GM18505 (cell line): ENCODE data around the gene PITPNB.

ENCODE experiments used
- ATAC-seq: cut with Tn5 transposase; IDR thresholded peaks from one replicate; pipeline ENCODE4 v1.9.1; 2021; ENCODE audit not compliant: unreplicated experiment
- POLR2A ChIP-seq: IDR thresholded peaks from 4 replicates; pipeline ENCODE4 v1.6.1; 2011; ENCODE audit warnings: borderline replicate concordance; ENCODE audit not compliant: insufficient read depth, insufficient read length; ENCODE audit errors: extremely low read depth

PITPNB gene

DNA sequence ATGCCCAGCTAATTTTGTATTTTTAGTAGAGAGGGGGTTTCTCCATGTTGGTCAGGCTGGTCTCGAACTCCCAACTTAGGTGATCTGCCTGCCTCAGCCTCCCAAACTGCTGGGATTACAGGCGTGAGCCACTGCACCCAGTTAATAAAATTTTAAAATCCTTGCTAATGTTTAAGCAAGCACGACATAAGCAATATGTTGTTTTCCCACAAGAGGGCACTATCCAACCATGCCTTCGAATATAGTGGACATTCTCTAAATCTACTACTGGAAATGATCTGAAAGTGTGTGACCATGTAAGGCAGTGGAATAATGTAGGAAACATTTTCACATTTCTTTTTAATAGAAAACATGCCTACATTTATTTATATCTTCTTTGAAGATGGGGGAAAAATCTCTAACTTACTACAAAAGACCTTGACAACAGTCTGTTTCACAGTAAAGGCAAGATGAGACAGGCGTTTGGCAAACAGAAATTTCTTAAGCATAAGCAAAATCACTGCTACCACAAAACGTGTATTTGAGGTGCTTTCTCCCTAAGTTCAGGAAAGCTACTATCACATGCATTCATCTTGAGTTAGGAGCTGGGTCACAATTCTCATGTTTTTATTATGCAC lies 38.2 kb downstream of the PITPNB start:
- no peak for ATAC-seq
- TF ChIP-seq POLR2A = no peak

DNA sequence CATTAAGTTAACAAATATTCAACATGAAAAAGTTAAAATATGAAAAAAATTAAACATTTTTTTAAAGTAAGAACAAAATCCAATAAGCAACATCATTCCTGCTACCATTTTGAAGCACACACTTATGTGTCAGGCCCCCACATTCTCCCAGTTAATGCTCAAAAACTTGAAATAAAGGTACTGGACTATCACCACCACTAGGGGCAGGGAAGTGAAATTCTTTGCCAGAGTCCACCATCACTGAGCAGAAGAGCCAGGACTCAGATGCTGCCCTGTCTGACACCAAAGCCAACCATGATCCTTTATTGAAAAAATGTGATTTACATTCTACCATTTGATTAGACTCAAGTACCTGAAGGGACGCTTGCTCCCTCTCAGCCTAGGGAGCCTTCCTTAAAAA lies 39.1 kb downstream of the PITPNB start:
- no peak for TF ChIP-seq POLR2A

DNA sequence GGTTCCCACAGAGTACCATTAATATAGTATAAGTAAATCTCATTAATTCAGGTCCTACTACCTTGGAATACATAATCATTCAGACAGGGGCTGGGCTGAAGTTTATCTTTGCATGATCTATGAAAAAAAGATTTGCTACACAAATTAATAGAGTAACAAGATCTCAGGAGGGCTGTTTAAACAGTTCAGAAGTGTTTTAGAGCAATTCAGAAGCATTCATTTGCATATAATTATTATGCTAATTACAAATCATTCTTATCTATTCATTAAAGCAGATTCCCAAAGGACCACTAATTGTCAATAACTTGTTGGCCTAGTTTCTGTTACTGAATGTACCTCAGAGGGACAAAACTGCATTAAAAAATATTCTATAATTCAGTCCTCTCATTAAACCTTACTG lies 40.5 kb downstream of the PITPNB start:
- TF ChIP-seq POLR2A = no peak
- ATAC-seq = no peak

More for the DNA sequence above, 39.1 kb downstream of the PITPNB start:
- ATAC-seq = no peak

DNA sequence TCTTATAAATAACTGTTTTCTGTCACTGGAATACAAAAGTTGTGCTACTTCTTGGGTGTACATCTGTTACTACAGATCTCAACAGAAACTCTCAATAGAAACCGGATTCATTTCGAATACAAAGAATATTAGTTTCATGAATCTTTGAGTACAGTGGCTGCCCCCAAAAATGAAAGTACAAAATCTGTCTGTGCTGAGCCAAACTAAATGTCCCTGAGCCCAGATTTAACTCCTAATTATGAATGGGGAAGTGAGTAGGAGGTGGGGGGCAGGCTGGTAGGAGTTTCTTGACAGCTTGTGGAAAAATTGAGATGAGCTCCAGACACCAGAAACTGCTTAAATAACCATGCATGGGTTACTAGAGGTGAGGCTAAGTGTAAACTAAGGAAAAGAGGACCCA lies 41.6 kb downstream of the PITPNB start:
- TF ChIP-seq POLR2A = no peak
- no peak for ATAC-seq

DNA sequence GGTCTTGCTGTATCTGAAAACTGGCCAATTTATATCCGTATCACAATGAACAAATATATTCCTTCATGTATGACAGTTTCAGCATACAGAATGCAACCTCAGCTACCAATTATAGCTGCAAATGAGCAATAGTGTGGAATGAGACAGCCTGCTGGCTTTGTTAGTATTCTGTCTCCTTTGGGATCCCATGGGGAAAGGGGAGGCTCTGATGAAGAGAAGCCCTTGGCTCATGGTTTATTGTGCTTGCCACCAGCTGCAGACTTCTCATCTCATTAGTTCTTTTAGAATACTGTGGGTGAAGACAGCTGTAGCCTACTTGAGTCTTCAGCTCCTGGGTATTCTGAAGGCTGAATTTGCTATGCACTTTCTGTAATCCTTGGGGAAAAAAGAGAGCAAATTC lies 42.4 kb downstream of the PITPNB start:
- TF ChIP-seq POLR2A = no peak
- no peak for ATAC-seq

DNA sequence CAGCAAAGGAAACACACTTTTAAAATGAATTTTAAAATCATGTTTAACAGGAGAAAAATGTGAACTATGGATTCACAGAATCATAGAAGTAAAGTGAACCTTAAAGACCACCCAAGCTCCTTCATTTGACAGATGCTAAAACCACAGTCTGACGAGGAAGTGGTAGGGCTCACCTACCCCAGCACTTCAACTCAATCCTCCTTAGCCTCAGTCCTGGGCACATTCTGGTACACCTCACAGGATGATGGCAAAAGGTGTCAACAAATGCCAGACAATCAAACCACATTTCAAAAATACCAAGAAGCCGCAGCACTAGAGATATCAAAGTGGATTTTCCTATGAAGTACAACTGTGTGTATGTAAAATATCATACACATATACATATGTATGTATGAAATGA lies 43.1 kb downstream of the PITPNB start:
- no peak for ATAC-seq
- no peak for TF ChIP-seq POLR2A

DNA sequence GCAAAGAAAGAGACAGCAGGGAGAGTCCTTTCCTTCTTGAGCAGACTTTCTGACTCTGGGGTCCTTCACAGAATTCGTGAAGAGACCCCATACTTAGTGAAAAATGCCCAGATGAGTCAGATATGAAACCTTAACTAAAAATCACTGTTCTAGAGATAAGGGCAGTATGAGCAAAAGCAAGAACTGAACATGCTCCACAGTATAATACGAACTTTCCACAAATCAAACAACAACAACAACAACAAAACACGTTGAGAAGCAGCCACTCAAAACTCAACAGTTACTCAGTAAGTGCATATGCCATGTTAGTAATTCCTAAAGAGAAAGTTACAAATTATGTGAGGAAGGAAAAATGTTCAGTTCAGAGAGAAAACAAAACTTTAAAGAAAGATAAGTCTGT lies 44.3 kb downstream of the PITPNB start:
- TF ChIP-seq POLR2A = no peak
- ATAC-seq = no peak

DNA sequence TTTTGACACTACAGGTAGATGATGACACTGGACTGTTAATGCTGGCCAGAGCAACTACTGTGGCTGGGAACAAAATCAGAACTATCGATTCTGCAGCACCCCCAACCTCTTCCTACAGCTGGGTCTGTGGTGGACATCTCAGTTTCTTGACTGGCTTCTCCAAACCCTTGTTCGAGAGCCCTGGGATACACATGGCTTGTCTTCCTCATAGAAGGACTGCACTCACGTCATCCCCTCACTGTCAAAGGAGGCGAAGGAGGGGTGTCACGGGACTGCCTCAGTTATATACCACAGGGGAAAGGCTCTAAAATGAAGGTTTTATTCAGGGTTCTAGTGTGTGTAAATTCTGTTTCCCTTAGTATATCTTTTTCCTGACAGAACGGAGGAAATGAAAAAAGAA lies 44.9 kb downstream of the PITPNB start:
- ATAC-seq = no peak
- no peak for TF ChIP-seq POLR2A

DNA sequence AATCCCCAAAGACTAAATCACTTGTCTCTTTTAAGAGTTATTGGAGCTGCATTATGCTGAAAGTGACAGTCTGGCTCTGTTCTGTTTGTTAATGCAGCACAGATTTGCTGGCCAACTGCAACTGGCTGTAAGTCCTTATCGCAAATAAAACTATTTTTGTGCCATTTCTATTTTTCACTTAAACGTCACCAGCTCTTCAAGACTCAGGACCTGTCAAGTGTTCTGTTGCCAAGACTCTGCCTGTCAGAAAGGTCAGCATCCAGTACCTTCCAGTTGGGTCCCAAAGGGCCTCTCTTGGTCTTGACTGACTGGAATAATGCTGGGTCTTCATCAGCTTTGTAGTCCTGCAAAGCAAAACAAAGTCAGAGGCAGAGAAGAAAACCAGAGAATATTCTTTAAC lies 45.6 kb downstream of the PITPNB start:
- no peak for TF ChIP-seq POLR2A
- ATAC-seq = no peak

DNA sequence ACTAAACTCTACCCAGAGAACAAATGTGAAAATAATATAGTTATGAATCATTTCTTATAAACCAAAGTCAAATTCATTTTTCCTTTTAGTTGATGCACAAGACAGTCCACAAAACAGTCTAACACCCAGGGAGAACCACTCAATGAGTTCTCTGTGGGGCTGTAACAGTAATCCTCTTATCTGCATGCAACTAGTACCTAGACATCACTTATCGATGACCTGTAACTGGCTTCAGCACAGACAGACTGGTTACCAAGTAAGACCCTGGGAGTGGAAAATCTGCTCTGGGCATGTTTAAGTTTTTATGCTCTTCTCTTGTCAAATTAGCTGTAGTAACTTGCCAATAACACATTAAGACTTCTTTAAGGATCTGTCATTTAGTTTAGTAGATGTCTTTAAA lies 46.6 kb downstream of the PITPNB start:
- no peak for TF ChIP-seq POLR2A
- ATAC-seq = no peak

DNA sequence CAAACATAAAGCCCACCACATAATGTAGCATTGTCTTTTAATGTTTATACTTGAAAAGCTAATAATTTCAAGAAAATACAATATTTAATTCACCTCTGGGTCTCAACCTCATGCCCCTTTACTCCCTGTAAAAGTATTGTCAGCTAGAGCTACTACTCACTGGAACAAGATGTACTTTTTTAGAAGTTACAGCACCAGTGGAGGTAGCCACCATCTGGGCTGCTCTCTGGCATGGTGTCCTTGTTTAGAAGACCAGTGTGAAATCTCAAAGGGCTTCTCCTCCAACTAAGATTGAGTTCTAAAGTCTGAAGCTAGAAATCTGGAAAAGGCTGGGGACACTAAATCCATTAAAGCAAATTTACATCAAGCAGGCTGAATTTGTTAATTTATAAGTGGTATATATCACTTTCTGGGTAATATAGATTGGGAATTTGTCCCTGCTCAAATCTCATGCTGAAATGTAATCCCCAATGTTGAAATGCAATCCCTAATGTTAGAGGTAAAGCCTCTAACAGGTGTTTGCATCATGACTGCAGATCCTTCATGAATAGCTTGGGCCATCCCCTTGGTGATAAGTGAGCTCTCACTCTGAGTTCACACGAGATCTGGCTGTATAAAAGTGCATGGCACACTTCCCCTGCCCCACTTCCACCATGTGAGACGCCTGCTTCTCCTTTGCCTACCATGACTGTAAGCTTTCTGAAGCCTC lies 47.6 kb downstream of the PITPNB start:
- ATAC-seq = no peak
- TF ChIP-seq POLR2A = no peak

DNA sequence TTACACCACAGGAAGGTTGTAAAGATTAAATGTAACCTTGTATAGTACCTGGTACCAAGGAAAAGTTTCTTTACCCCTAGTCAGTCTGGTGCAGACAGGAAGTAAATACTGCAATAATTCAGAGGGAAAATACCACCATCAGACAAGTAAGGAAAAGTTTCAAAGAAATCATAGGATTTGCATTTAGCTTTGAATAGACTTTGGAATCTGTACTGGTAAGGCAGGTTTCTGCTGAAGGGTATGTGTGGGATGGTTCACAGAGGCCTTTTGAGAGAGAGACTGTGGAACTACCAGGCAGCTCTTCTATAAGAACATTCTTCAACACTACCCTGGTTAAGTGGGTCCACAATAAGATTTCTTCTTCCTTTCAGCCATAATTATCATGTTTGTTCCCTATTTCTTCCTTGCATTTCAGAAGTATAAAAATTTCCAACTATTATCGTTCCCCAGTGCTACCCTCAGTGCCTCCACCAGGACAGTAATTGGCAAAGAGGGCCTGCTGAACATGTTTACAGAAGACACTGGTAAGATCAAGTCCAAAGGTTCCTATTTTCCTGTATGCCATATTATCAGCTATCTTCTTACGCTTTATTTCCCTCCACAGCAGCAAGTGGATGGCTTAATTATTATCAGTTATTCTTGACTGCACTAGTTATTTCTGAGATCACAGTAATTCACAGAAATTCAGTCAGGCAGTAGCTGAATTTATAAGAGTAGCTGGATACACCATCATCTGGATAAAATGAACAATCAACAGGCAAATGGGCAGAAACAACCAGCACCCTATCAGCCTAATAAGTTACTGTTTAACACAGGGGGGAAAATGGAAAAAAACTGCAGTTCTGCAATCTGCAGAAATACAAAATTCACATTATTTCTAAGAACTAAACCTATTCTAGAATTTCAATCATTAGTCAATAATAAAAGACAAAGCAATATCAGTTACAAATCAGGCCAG lies 48.5 kb downstream of the PITPNB start:
- TF ChIP-seq POLR2A = no peak
- no peak for ATAC-seq

DNA sequence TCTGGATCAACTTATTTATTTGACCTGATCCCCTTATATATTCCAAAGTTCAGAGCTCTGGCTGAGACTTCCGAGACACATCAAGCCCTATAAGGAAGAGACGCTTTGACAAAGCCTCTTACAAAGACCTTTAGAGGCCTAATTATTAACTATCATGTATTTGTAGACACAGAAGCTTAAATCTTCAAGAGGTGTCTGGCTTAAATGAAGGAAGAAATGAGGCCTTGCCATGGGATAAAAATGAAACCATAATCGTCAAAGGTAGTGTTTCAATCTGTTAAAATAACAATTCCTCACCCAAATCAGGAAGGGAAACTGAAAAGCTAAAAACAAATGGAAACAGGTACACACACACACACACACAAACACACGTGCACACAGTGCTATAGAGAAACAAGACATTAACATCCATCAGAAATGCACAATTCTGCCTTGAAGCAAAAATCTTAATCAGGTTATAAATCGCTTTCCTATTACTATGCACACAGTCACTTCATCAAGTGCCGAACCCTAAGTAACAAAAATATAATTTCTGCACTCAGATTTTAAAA lies 50.2 kb downstream of the PITPNB start:
- TF ChIP-seq POLR2A = no peak
- no peak for ATAC-seq
